H54 (cell line): ENCODE measurements around the gene PUS7L.
A peak's percentile ranks its signal among the peaks of the same experiment; 100 is the strongest.
"Not testable (repeated sequence)": the region's sequence is repeated elsewhere in the genome, so short reads cannot be mapped to it uniquely, and the experiment has no call there.

ENCODE experiments used
- DNase-seq: peaks from one replicate; pipeline ENCODE4 v3.0.0; 2011; ENCODE audit warnings: low spot score, mixed read lengths; ENCODE audit not compliant: insufficient read length
- FAIRE-seq: peaks from 3 replicates; lab custom pipeline; 2011; peaks lifted over from hg19 to GRCh38; lab: Jason Lieb, UNC
- POLR2A ChIP-seq: IDR thresholded peaks from 2 replicates; pipeline ENCODE4 v1.6.1; 2011; ENCODE audit warnings: low read depth, mild to moderate bottlenecking, low read length

PUS7L gene

DNA sequence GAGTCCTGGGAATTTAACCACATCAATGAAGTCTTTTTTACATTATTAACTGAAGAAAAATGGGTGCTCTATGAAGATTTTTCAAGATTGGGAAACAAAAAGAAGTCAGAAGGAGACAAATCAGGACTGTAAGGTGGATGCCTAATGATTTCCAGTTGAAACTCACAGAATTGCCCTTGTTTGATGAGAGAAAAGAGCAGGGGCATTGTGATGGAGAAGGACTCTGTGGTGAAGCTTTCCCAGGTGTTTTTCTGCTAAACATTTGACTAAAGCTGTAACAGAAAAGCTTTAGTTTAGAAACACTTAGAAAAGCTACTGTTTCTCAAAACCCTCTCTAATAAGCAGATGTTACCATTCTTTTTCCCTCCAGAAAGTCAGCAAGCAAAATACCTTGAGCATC is 5.9 kb upstream of the PUS7L start:
- DNase-seq = no peak
- FAIRE-seq = no peak
- no peak for TF ChIP-seq POLR2A

DNA sequence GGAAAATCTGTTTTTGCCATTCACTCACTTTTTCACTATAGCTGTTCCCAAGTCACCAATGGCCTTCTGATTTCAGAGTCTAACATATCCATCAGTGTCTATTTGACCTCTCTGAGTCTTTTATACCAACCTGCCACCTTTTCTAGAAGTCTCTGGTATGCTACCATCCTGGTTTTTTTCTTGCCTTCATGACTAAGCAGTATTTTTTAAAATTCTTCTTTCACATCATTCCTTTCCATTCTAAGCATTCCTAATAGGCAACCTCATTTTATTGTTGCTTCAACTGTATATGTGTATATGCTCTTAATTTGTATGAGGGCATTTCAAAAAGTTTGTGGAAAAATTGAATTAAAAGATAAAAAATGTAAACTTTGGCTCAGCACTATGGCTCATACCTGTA is 5.2 kb upstream of the PUS7L start:
- DNase-seq (no peak), FAIRE-seq (no peak)
- TF ChIP-seq POLR2A = no peak

DNA sequence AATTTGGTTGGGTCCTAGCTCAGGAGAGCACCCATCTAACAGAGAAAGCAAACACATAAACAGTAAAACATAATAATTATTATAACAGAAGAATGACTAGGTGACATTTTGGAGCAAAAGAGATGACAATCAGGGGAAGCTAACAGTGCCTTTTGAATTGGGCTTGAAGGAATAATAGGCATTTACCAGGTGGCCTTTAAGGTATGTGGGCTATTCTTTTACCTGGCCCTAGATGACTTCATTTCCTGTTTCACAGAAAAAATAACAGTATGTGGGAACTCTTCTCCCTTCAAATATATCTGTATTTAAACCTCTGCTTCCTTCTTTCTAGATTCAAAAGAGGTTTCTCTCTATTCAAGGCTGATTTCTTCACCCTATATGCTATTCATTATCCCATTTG is 4.0 kb upstream of the PUS7L start:
- DNase-seq = no peak
- no peak for FAIRE-seq
- no peak for TF ChIP-seq POLR2A

GRCh38 chr12:43761500-43761899 is 2.9 kb upstream of the PUS7L start:
- FAIRE-seq (no peak), DNase-seq (no peak)
- TF ChIP-seq POLR2A = no peak

- no peak for TF ChIP-seq POLR2A
- FAIRE-seq = no peak
- DNase-seq = no peak
These were observed 1.8 kb upstream of the PUS7L start for GRCh38 chr12:43760396-43760795.

DNA sequence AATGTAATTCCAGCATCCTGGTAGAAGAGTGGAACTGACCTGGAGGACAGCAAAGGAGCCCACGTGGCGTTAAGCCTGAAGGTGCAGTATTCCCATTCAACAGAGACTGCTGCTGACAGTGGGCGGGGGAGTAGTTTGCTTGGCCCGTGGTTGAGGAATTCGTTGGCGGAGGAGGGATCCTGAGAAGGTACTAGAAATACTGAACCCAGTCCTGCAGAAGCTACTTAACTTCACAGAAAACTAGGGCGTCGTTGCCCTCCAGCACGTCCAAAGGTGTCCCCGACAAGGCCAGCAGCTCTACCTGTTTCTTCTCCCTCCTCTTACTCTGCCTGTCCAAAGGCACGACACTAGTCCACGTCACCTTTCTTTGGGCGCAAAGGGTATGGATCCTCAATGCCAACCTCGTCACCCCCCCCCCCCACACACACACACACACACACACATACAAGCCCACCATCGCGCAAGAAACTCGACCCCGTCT is 303 bp downstream of the PUS7L start:
- peak; percentile 87 for FAIRE-seq
- peak; percentile 22 for DNase-seq
- no peak; the same call in 1 of the 2 replicates for TF ChIP-seq POLR2A

DNA sequence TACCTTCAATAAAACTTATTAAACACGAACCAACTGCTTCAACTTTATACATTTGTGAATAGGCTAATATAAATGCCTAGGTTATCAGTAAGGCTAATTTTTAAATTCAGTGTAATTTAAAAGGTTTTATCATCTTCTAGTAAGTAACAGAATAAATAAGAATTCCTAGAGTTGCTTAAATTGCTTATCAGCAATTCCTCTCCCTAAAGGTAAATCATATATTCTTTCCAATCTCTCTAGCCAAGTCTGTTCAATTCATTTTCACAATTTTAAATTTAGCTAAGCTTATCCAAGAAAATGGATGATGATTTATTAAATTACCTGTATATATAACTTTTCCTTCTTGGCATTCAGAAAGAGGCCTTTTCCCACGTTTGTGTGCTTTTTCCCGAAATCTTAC is 4.6 kb downstream of the PUS7L start:
- no peak for TF ChIP-seq POLR2A
- no peak for FAIRE-seq
- no peak for DNase-seq

GRCh38 chr12:43751360-43751759 is 7.2 kb downstream of the PUS7L start:
- not testable (repeated sequence) for FAIRE-seq

DNA sequence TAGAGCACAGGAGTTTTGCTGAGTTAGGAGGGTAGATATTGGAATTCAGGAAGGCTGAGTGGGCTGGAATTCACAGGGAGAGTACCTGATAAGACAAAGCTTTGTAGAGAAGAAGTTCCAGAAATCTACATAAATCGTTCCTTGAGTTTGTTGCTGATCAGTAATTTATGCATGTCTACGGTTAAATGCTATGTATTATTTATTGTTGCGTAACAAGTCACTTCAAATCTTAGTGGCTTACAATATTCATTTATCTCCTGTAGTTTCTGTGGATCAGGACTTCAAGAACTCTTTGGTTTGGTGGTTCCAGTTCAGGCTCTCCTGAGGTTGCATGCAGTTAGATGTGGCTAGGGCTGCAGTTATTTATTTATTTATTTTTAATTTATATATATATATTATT is 7.8 kb downstream of the PUS7L start:
- DNase-seq (no peak), FAIRE-seq (no peak)
- no peak for TF ChIP-seq POLR2A

More at GRCh38 chr12:43751360-43751759, 7.2 kb downstream of the PUS7L start:
- DNase-seq = not testable (repeated sequence)

DNA sequence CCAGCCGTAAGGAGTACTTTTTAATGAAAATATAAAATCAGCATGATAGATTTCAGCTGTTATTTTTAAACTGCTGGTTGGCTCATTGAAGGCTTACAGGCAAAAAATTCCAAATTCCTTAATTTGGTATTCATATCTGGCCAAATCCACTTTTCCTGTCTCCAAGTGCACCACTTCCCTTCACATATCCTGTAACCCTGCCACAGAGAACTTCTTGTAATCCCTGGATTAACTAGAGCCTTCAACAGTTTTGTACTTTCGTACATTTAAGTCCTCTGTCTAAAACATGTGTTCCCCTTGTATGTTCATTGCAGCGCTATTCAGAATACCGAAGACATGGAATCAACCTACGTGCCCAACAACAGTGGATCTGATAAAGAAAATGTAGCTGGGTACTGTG is 9.6 kb downstream of the PUS7L start:
- no peak for TF ChIP-seq POLR2A
- FAIRE-seq = no peak
- no peak for DNase-seq

DNA sequence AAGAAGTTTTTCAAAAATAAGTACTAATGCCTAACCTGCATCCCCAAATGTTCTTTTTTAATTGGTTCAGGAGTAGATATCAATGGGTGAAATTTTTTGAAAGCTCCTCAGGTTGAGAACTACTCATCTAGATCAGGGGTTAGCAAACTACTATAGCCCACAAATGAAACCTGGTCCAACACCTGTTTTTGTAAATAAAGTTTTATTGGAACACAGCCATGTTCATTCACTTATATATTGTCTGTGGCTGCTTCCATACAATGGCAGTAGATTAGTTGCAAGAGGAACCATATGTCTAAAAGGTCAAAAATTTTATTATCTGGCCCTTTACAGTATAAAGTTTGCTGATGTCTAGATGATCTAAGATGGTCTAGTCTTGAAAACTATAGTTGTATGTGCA is 13.8 kb downstream of the PUS7L start:
- FAIRE-seq (no peak), DNase-seq (no peak)
- no peak for TF ChIP-seq POLR2A

DNA sequence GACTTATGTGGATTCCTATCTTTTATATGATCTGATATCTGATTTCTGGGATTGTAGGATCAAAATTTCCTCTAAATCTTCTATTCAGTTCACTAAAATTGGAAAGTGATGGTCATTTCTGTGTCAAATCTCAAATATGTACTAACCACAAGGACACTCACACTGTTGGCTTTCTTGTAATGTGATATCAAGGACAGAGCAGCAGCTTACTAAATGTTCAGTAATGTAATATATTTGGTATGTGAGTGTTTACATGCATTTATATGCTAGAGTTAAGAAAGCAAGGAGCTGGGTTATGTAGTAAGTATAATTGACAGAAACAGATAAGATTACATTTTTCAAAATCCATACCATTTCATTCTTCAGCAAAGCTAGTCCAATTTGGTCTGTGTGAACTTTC is 16.5 kb downstream of the PUS7L start:
- peak; percentile 85 for FAIRE-seq
- peak; percentile 6 for DNase-seq

GRCh38 chr12:43740511-43741100 is 18.0 kb downstream of the PUS7L start:
- no peak for TF ChIP-seq POLR2A
- no peak for FAIRE-seq
- DNase-seq = no peak

More for the DNA sequence above, 16.5 kb downstream of the PUS7L start:
- no peak for TF ChIP-seq POLR2A

- peak; percentile 13 for DNase-seq
- TF ChIP-seq POLR2A = no peak
- FAIRE-seq = peak; percentile 91
These were observed 20.9 kb downstream of the PUS7L start for GRCh38 chr12:43737646-43738045.

GRCh38 chr12:43736927-43737440 is 21.6 kb downstream of the PUS7L start:
- peak; percentile 66 for FAIRE-seq
- no peak for TF ChIP-seq POLR2A
- DNase-seq = no peak
